GM18499 (cell line): Measurements from ENCODE around the gene TADA1.

ENCODE experiments used
- ATAC-seq: cut with Tn5 transposase; IDR thresholded peaks from one replicate; pipeline ENCODE4 v1.9.1; 2021; ENCODE audit warnings: moderate number of reproducible peaks; ENCODE audit not compliant: insufficient read depth, unreplicated experiment

The TADA1 gene

GRCh38 chr1:166875734-166876539, at the start of gene TADA1:
Gene TADA1, minus strand, starts transcription at chr1:166876264. Its CDS starts 31 bp downstream, at chr1:166876233.
- peak; percentile 81 for ATAC-seq

GRCh38 chr1:166924823-166925541, 48.9 kb upstream of the TADA1 start:
- peak; percentile 81 for ATAC-seq

- no peak for ATAC-seq
These were observed 44.8 kb upstream of the TADA1 start for GRCh38 chr1:166920561-166921475.

GRCh38 chr1:166918956-166919316, 42.9 kb upstream of the TADA1 start:
- ATAC-seq = no peak

- ATAC-seq = no peak
These were observed 42.3 kb upstream of the TADA1 start for GRCh38 chr1:166918088-166918955.

- ATAC-seq = no peak
These were observed 39.9 kb upstream of the TADA1 start for GRCh38 chr1:166915941-166916340.

- no peak for ATAC-seq
These were observed 39.0 kb upstream of the TADA1 start for GRCh38 chr1:166915042-166915441.

- no peak for ATAC-seq
These were observed 38.0 kb upstream of the TADA1 start for GRCh38 chr1:166914111-166914510.

- ATAC-seq = no peak
These were observed 35.6 kb upstream of the TADA1 start for GRCh38 chr1:166911624-166912023.

GRCh38 chr1:166910396-166910994, 34.4 kb upstream of the TADA1 start:
- peak; percentile 93 for ATAC-seq

GRCh38 chr1:166908942-166909341, 32.9 kb upstream of the TADA1 start:
- no peak for ATAC-seq

GRCh38 chr1:166907763-166908162, 31.7 kb upstream of the TADA1 start:
- no peak for ATAC-seq

GRCh38 chr1:166907051-166907450, 31.0 kb upstream of the TADA1 start:
- ATAC-seq = no peak

- ATAC-seq = no peak
These were observed 30.6 kb upstream of the TADA1 start for GRCh38 chr1:166906647-166907046.

GRCh38 chr1:166905900-166906299, 29.8 kb upstream of the TADA1 start:
- ATAC-seq = no peak

- ATAC-seq = no peak
These were observed 29.1 kb upstream of the TADA1 start for GRCh38 chr1:166905136-166905535.

GRCh38 chr1:166903232-166903631, 27.2 kb upstream of the TADA1 start:
- ATAC-seq = no peak

GRCh38 chr1:166902279-166902678, 26.2 kb upstream of the TADA1 start:
- no peak for ATAC-seq

- no peak for ATAC-seq
These were observed 24.9 kb upstream of the TADA1 start for GRCh38 chr1:166900987-166901386.
